GM12891 (cell line): Measurements from ENCODE around the gene AMMECR1.
"Not testable (repeated sequence)": the region's sequence is repeated elsewhere in the genome, so short reads cannot be mapped to it uniquely, and the experiment has no call there.

Source experiments
- DNase-seq: peaks from one replicate; pipeline ENCODE4 v3.0.0; 2011; ENCODE audit warnings: low spot score; ENCODE audit not compliant: insufficient read length
- FAIRE-seq: peaks from 2 replicates; lab custom pipeline; 2011; peaks lifted over from hg19 to GRCh38; lab: Jason Lieb, UNC
- PAX5 ChIP-seq: IDR thresholded peaks from 2 replicates; pipeline ENCODE4 v1.6.1; 2011; ENCODE audit warnings: low read length, moderate library complexity, mild to moderate bottlenecking; ENCODE audit not compliant: insufficient read depth, severe bottlenecking
- POLR2A ChIP-seq: IDR thresholded peaks from 2 replicates; pipeline ENCODE4 v1.6.1; 2011; ENCODE audit warnings: low read depth, low read length, control low read depth
- POLR2AphosphoS5 ChIP-seq: IDR thresholded peaks from 2 replicates; pipeline ENCODE4 v1.6.1; 2011; ENCODE audit warnings: low read depth, low read length, control low read depth
- POU2F2 ChIP-seq: IDR thresholded peaks from 2 replicates; pipeline ENCODE4 v1.6.1; 2011; ENCODE audit warnings: low read depth, mild to moderate bottlenecking, control low read depth, low read length, moderate library complexity
- SPI1 ChIP-seq: IDR thresholded peaks from 2 replicates; pipeline ENCODE4 v1.6.1; 2011; ENCODE audit warnings: low read depth, low read length, control low read depth
- TAF1 ChIP-seq: IDR thresholded peaks from 2 replicates; pipeline ENCODE4 v1.6.1; 2011; ENCODE audit warnings: low read depth, low read length, control low read depth

AMMECR1 gene

GRCh38 chrX:110157444-110157843 lies 160.4 kb downstream of the AMMECR1 start:
- FAIRE-seq (no peak), DNase-seq (no peak)
- TF ChIP-seq SPI1: no peak
- TF ChIP-seq POU2F2: no peak
- no peak for TF ChIP-seq PAX5
- no peak for TF ChIP-seq POLR2A
- no peak for TF ChIP-seq POLR2AphosphoS5
- TF ChIP-seq TAF1: no peak

- DNase-seq (no peak), FAIRE-seq (no peak)
- no peak for TF ChIP-seq TAF1
- no peak for TF ChIP-seq POU2F2
- no peak for TF ChIP-seq POLR2A
- no peak for TF ChIP-seq PAX5
- TF ChIP-seq POLR2AphosphoS5: no peak
- no peak for TF ChIP-seq SPI1
Measured at GRCh38 chrX:110156167-110156754, 161.6 kb downstream of the AMMECR1 start.

GRCh38 chrX:110155759-110156158 lies 162.1 kb downstream of the AMMECR1 start:
- TF ChIP-seq POU2F2: no peak
- no peak for TF ChIP-seq POLR2A
- no peak for TF ChIP-seq TAF1
- TF ChIP-seq PAX5: no peak
- TF ChIP-seq POLR2AphosphoS5: no peak
- FAIRE-seq (peak; percentile 35), DNase-seq (no peak)

- not testable (repeated sequence) for FAIRE-seq, DNase-seq
Measured at GRCh38 chrX:110154328-110154727, 163.6 kb downstream of the AMMECR1 start.

- TF ChIP-seq PAX5: no peak
- TF ChIP-seq SPI1: no peak
- no peak for TF ChIP-seq POU2F2
- TF ChIP-seq POLR2A: no peak
- no peak for TF ChIP-seq POLR2AphosphoS5
- no peak for TF ChIP-seq TAF1
- FAIRE-seq (no peak), DNase-seq (no peak)
Measured at GRCh38 chrX:110153896-110154295, 164.0 kb downstream of the AMMECR1 start.

GRCh38 chrX:110153244-110153643 lies 164.6 kb downstream of the AMMECR1 start:
- TF ChIP-seq POLR2A (no peak), TAF1 (no peak), POLR2AphosphoS5 (no peak), SPI1 (no peak), PAX5 (no peak), POU2F2 (no peak)
- FAIRE-seq: no peak
- no peak for DNase-seq

GRCh38 chrX:110146521-110146920 lies 171.4 kb downstream of the AMMECR1 start:
- TF ChIP-seq POU2F2: no peak
- no peak for TF ChIP-seq POLR2A
- TF ChIP-seq SPI1: no peak
- no peak for TF ChIP-seq TAF1
- no peak for TF ChIP-seq PAX5
- TF ChIP-seq POLR2AphosphoS5: no peak
- DNase-seq (no peak), FAIRE-seq (peak; percentile 82)

GRCh38 chrX:110145854-110146253 lies 172.0 kb downstream of the AMMECR1 start:
- DNase-seq: no peak
- no peak for TF ChIP-seq POU2F2
- TF ChIP-seq SPI1: peak; percentile 44
- FAIRE-seq: no peak

- DNase-seq (no peak), FAIRE-seq (peak; percentile 13)
- no peak for TF ChIP-seq POLR2AphosphoS5
- TF ChIP-seq POU2F2: no peak
- no peak for TF ChIP-seq TAF1
- TF ChIP-seq SPI1: no peak
- TF ChIP-seq POLR2A: no peak
- no peak for TF ChIP-seq PAX5
Measured at GRCh38 chrX:110145311-110145710, 172.6 kb downstream of the AMMECR1 start.
